ENCODE results near the gene SLC25A43. TPM values are rescaled to one million over a fixed set of nuclear protein-coding genes. Genes with fewer than 3 reads are reported as not detected.

The SLC25A43 gene
- total and polyA plus RNA-seq, 2 of the 8 experiments (the other 6 are each of a cell fraction or from before 2014, with no cell fraction given), result 3.1 to 5.8 TPM

- 93% methylated on average over 13 of the region's 13 CpGs; no CpG with 5 or more reads in 1 of the 2 experiments for WGBS, 2 experiments (ENCODE audit: extremely low coverage in 1 of 2, insufficient coverage in 1 of 2, insufficient read length in 1 of 2, insufficient replicate concordance in 2 of 2, low coverage in 1 of 2, low lambda C conversion rate in 2 of 2, missing lambda C conversion rate in 1 of 2)
- Histone ChIP-seq H3K23ac (ENCODE audit: insufficient read length) (no peak overlapping the region), H3K27me3 (replicated peaks in 1 of 4; ENCODE audit: control insufficient read depth in 3 of 4, extremely low read depth in 1 of 4, insufficient read depth in 3 of 4, low read length in 3 of 4) (no peaks in the 10 kb centered on the region), H4K91ac (replicated peaks; ENCODE audit: insufficient read length, low read length) (no peak overlapping the region), H3K4me3 (ENCODE audit: extremely low read depth in 1 of 4, insufficient read depth in 2 of 4, low read depth in 3 of 4, low read length in 4 of 4) (no peak overlapping the region), H2BK20ac (ENCODE audit: low read length) (no peak overlapping the region), H3K27ac (ENCODE audit: low read depth, low read length) (no peak overlapping the region), H3K79me1 (ENCODE audit: low read depth, low read length) (no peaks in the 10 kb centered on the region), H2BK120ac (replicated peaks; ENCODE audit: low read depth, low read length) (no peak overlapping the region), H2AK5ac (ENCODE audit: low read depth, low read length) (no peak overlapping the region), H3K9ac (replicated peaks in 1 of 4; ENCODE audit: extremely low read depth in 1 of 4, low read depth in 3 of 4, low read length in 3 of 4) (no peak overlapping the region), H3K36me3 (ENCODE audit: control insufficient read depth in 2 of 4, insufficient read depth in 4 of 4, low read length in 3 of 4) (no peaks in the 10 kb centered on the region), H4K5ac (ENCODE audit: insufficient read length, low read depth, low read length) (no peak overlapping the region), H2BK15ac (ENCODE audit: low read length) (no peak overlapping the region), H3K14ac (ENCODE audit: insufficient read length) (no peak overlapping the region), H3K4ac (replicated peaks; ENCODE audit: insufficient read length, low read depth, low read length) (no peak overlapping the region), H3K79me2 (ENCODE audit: control insufficient read depth in 1 of 2, insufficient read depth in 2 of 2, low read length in 2 of 2) (no peaks in the 10 kb centered on the region), H3K56ac (replicated peaks; ENCODE audit: insufficient read length, low read depth, low read length) (no peak overlapping the region), H2BK12ac (ENCODE audit: low read depth, low read length) (no peak overlapping the region), H3K4me2 (ENCODE audit: insufficient read depth in 1 of 2, low read depth in 2 of 2, low read length in 2 of 2) (no peak overlapping the region), H2BK5ac (ENCODE audit: low read depth, low read length) (no peak overlapping the region), H4K20me1 (replicated peaks in 1 of 2; ENCODE audit: control insufficient read depth in 1 of 2, insufficient read depth in 2 of 2, low read length in 2 of 2) (no peaks in the 10 kb centered on the region), H2AFZ (ENCODE audit: low read length) (no peak overlapping the region), H4K8ac (ENCODE audit: extremely low read depth, insufficient read depth, low read length) (no peak overlapping the region), H3K4me1 (replicated peaks in 1 of 4; ENCODE audit: control insufficient read depth in 3 of 4, insufficient read depth in 4 of 4, low read length in 3 of 4) (peaks cover 0 to 2% (median 0%) of the 10 kb centered on the region in 4 experiments; a peak in 1 of 7 replicates), H3K23me2 (ENCODE audit: low read depth, low read length) (no peaks in the 10 kb centered on the region), H3K9me3 (ENCODE audit: insufficient read depth in 2 of 2, low read depth in 1 of 2, low read length in 1 of 2) (no peaks in the 10 kb centered on the region), H3K18ac (ENCODE audit: extremely low read depth, low read length) (no peak overlapping the region)
- FAIRE-seq (no peak), DNase-seq (ENCODE audit: low read depth in 1 of 2, low spot score in 2 of 2) (no peak)
- ChIA-PET CTCF (ENCODE audit: partially characterized antibody) (interaction anchor here (1.1 to 1.5 kb wide), 3 partner anchors 10 to 12 kb away, joined by 3 to 7 read pairs (median 5); no protein-coding TSS in a partner anchor), POLR2A (ENCODE audit: partially characterized antibody) (interaction anchor here (0.6 kb wide), 1 partner anchor 353 kb away, joined by 3 read pairs; the partner anchor contains the start of gene UPF3B)
- TF ChIP-seq RNF2 (IDR thresholded peaks at IDR 0.05; ENCODE audit: borderline replicate concordance, low read depth, low read length, missing control alignments, poor library complexity, severe bottlenecking) (no peak), RXRA (IDR thresholded peaks at IDR 0.05; ENCODE audit: insufficient read depth, low read depth, low read length) (no peak), KDM1A (IDR thresholded peaks at IDR 0.05; ENCODE audit: borderline replicate concordance, low read length) (no peak), YY1 (IDR thresholded peaks at IDR 0.05; ENCODE audit: low read depth, low read length) (no peak), NRF1 (IDR thresholded peaks at IDR 0.05; ENCODE audit: low read depth, low read length) (no peak), RAD21 (IDR thresholded peaks at IDR 0.05 in 1 of 2, conservative IDR thresholded peaks at IDR 0.05 in 1 of 2; ENCODE audit: low read depth in 2 of 2, low read length in 2 of 2) (no peak), MAX (IDR thresholded peaks at IDR 0.05) (no peak), POLR2A (IDR thresholded peaks at IDR 0.05; ENCODE audit: control extremely low read depth in 1 of 2, low read depth in 2 of 2, low read length in 2 of 2) (no peak), ATF3 (IDR thresholded peaks at IDR 0.05; ENCODE audit: insufficient read depth, low read depth, low read length) (no peak)
Observed at GRCh38 chrX:119500061-119500800, 101.1 kb downstream of the SLC25A43 start.
